HuH-7 (cell line): ENCODE data around the gene IER5.

Experiments used
- DNase-seq: peaks from one replicate; pipeline ENCODE4 v3.0.0; 2011; ENCODE audit warnings: low spot score

The IER5 gene

GRCh38 chr1:181099152-181100014 is 10.9 kb downstream of the IER5 start:
- no peak for DNase-seq

GRCh38 chr1:181100015-181100905 is 11.8 kb downstream of the IER5 start:
- no peak for DNase-seq

- DNase-seq = no peak
Measured at GRCh38 chr1:181100934-181101333, 12.4 kb downstream of the IER5 start.

GRCh38 chr1:181101581-181102226 is 13.2 kb downstream of the IER5 start:
- DNase-seq = no peak

- DNase-seq = no peak
Measured at GRCh38 chr1:181102841-181103240, 14.3 kb downstream of the IER5 start.

- no peak for DNase-seq
Measured at GRCh38 chr1:181103399-181103798, 14.9 kb downstream of the IER5 start.

- no peak for DNase-seq
Measured at GRCh38 chr1:181104042-181104789, 15.7 kb downstream of the IER5 start.

GRCh38 chr1:181104790-181105133 is 16.3 kb downstream of the IER5 start:
- no peak for DNase-seq

- peak; percentile 79 for DNase-seq
Measured at GRCh38 chr1:181105134-181106021, 16.9 kb downstream of the IER5 start.

GRCh38 chr1:181106022-181106312 is 17.5 kb downstream of the IER5 start:
- DNase-seq = no peak

GRCh38 chr1:181106479-181106878 is 18.0 kb downstream of the IER5 start:
- no peak for DNase-seq

GRCh38 chr1:181107711-181108110 is 19.2 kb downstream of the IER5 start:
- no peak for DNase-seq

GRCh38 chr1:181108304-181108867 is 19.9 kb downstream of the IER5 start:
- DNase-seq = no peak

- DNase-seq = no peak
Measured at GRCh38 chr1:181110013-181110412, 21.5 kb downstream of the IER5 start.

- no peak for DNase-seq
Measured at GRCh38 chr1:181111559-181111958, 23.1 kb downstream of the IER5 start.

GRCh38 chr1:181112071-181112929 is 23.8 kb downstream of the IER5 start:
- peak; percentile 83 for DNase-seq

- DNase-seq = no peak
Measured at GRCh38 chr1:181113059-181113641, 24.6 kb downstream of the IER5 start.

GRCh38 chr1:181114574-181115367 is 26.3 kb downstream of the IER5 start:
- DNase-seq = no peak

- no peak for DNase-seq
Measured at GRCh38 chr1:181115368-181115684, 26.8 kb downstream of the IER5 start.
